H1 (cell line): ENCODE data around the gene IYD. TPM values are rescaled to one million over a fixed set of nuclear protein-coding genes. Genes with fewer than 3 reads are reported as not detected.

ENCODE experiments used
- MAX ChIP-seq: IDR thresholded peaks from 2 replicates; pipeline ENCODE4 v1.6.1; 2012; ENCODE audit warnings: inconsistent platforms
- polyA plus RNA-seq, 7 experiments: library from polyadenylated mRNA; depleted of rRNA in 3 of 7; stranded (reverse) in 5 of 7; unstranded in 2 of 7; fragments of >200 nt in 5 of 7; fragments of 200-250 nt in 2 of 7; gene quantifications; 1 replicate in 5 of 7; 2 replicates in 1 of 7; 4 replicates in 1 of 7; pipeline versions ENCODE4 v1.2.1 to v1.2.3, GENCODE V29; 2011 to 2013; ENCODE audit warnings: missing spikeins in 2 of 7, mixed read lengths in 2 of 7
- total RNA-seq: library from RNA; stranded (reverse); fragmentation: NEBNext Ultra II Directional; extraction: Animal tissue kit (Norgen Biotek cat#: 25700); gene quantifications from 2 replicates; pipeline ENCODE4 v1.2.1, GENCODE V29; 2021

Gene IYD
- total and polyA plus RNA-seq, 2 of the 8 experiments (the other 6 are each of a cell fraction or from before 2014, with no cell fraction given), result not detected

DNA sequence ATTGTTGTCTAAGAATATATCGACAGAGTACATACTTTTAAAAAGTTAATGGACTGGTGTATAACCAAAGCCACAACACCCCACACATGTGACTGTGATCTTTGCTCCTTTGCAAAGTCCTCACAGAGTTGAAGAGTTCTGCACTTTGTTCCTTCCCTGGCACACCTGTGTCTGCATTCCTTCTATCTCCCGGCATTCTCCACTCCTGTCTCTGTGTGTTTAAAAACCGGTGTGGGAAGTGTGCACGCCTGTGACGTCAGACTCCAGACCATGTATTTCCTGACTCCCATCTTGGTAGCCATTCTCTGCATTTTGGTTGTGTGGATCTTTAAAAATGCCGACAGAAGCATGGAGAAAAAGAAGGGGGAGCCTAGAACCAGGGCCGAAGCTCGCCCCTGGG lies at the start of gene IYD (continued):
- TF ChIP-seq MAX, result no peak
